Measurements from ENCODE around the gene AKR1C2. TPM values are rescaled to one million over a fixed set of nuclear protein-coding genes. Genes with fewer than 3 reads are reported as not detected.

Gene AKR1C2
- total and polyA plus RNA-seq, 5 donors from 2014 or later, result not detected

- no peak overlapping the region for H3K4me3 ChIP-seq (ENCODE audit: low read depth, low read length)
- no peaks in the 10 kb centered on the region for H3K36me3 ChIP-seq (ENCODE audit: control insufficient read depth, insufficient read depth, low read length)
- peaks cover 3% of the 10 kb centered on the region for H3K27me3 ChIP-seq (ENCODE audit: control insufficient read depth, insufficient read depth, low read length)
- no peak overlapping the region for H3K4me3 Mint-ChIP-seq
- H3K4me1 Mint-ChIP-seq, result no peaks in the 10 kb centered on the region
- no peak overlapping the region for H3K27ac Mint-ChIP-seq
- H3K27me3 Mint-ChIP-seq, result peaks cover 4% of the 10 kb centered on the region
- H3K4me1 ChIP-seq (ENCODE audit: control insufficient read depth, insufficient read depth, low read length, poor library complexity, severe bottlenecking), result no peaks in the 10 kb centered on the region
- no peak overlapping the region for H3K27ac ChIP-seq (ENCODE audit: insufficient read depth, low read length, poor library complexity, severe bottlenecking)
- DNase-seq (no peak), ATAC-seq (ENCODE audit: low read depth in 2 of 2) (no peak)
- H3K36me3 Mint-ChIP-seq, result peaks cover 4% of the 10 kb centered on the region
- H3K9me3 ChIP-seq (ENCODE audit: control insufficient read depth in 2 of 2, low read length in 2 of 2), result no peaks in the 10 kb centered on the region
- no peaks in the 10 kb centered on the region for H3K9me3 Mint-ChIP-seq
These were observed 64.2 kb downstream of the AKR1C2 start for GRCh38 chr10:4939224-4940072.

Other genes with a start within 250 kb of the AKR1C2 start
- 4.5 TPM for gene AKR1E2, start 177.7 kb downstream of the AKR1C2 start, total RNA-seq
- gene AKR1E2, start 177.7 kb downstream of the AKR1C2 start, polyA plus RNA-seq, result 1 to 10 TPM in 1 of 4 donors, under 1 TPM in 2, not detected in 1; 0.26 to 1.1 (median 0.46) TPM
- gene AKR1C1, start 40.4 kb downstream of the AKR1C2 start, total RNA-seq, result 1.4 TPM
- gene AKR1C1, start 40.4 kb downstream of the AKR1C2 start, polyA plus RNA-seq, result 1 to 10 TPM in 1 of 4 donors, under 1 TPM in 2, not detected in 1; 0.14 to 1.5 (median 0.29) TPM
- gene AKR1C3, start 90.6 kb upstream of the AKR1C2 start, total RNA-seq, result 7.4 TPM
- gene AKR1C3, start 90.6 kb upstream of the AKR1C2 start, polyA plus RNA-seq, result 10 to 100 TPM in 3 of 4 donors, 1 to 10 TPM in 1; 8.9 to 49.6 (median 14.2) TPM
- gene AKR1C8, start 181.3 kb upstream of the AKR1C2 start, total RNA-seq, result 3.2 TPM
- gene AKR1C8, start 181.3 kb upstream of the AKR1C2 start, polyA plus RNA-seq, result under 1 TPM in 2 of 4 donors, not detected in 2; 0.52 to 0.67 TPM
- not detected for gene AKR1C4, start 193.0 kb upstream of the AKR1C2 start, total RNA-seq
- not detected for gene AKR1C4, start 193.0 kb upstream of the AKR1C2 start, polyA plus RNA-seq

Measured in CD4-positive, CD25-positive, alpha-beta regulatory T cell (primary cell).